Muscle layer of colon (tissue), 2 donors: ENCODE data around the gene CDH5.
"Not testable (repeated sequence)": the region's sequence is repeated elsewhere in the genome, so short reads cannot be mapped to it uniquely, and the experiment has no call there.

Experiments used
- H3K27ac ChIP-seq: one replicate; pipeline ENCODE4 v1.7.0; 2013; ENCODE audit warnings: low read depth, mild to moderate bottlenecking, low read length, moderate library complexity
- H3K27me3 ChIP-seq, 2 donors: one replicate each; pipeline ENCODE4 v1.7.0; 2013; ENCODE audit warnings: low read length in 2 of 2, mild to moderate bottlenecking in 2 of 2; ENCODE audit not compliant: insufficient read depth in 2 of 2, control insufficient read depth in 1 of 2
- H3K36me3 ChIP-seq: one replicate; pipeline ENCODE4 v1.7.0; 2013; ENCODE audit warnings: mild to moderate bottlenecking, low read length; ENCODE audit not compliant: insufficient read depth
- H3K4me1 ChIP-seq: one replicate; pipeline ENCODE4 v1.7.0; 2013; ENCODE audit warnings: mild to moderate bottlenecking, low read length; ENCODE audit not compliant: insufficient read depth
- H3K4me3 ChIP-seq, 2 donors: one replicate each; pipeline ENCODE4 v1.7.0; 2013; ENCODE audit warnings: low read length in 2 of 2, low read depth in 1 of 2, mild to moderate bottlenecking in 1 of 2, moderate library complexity in 1 of 2
- H3K9ac ChIP-seq: one replicate; pipeline ENCODE4 v1.7.0; 2013; ENCODE audit warnings: low read length
- H3K9me3 ChIP-seq: one replicate; pipeline ENCODE4 v1.7.0; 2013; ENCODE audit warnings: mild to moderate bottlenecking, low read length
- donor health status: abdominal sarcoma.
- donor health status: Adenocarcinoma of cecum.

The CDH5 gene

DNA sequence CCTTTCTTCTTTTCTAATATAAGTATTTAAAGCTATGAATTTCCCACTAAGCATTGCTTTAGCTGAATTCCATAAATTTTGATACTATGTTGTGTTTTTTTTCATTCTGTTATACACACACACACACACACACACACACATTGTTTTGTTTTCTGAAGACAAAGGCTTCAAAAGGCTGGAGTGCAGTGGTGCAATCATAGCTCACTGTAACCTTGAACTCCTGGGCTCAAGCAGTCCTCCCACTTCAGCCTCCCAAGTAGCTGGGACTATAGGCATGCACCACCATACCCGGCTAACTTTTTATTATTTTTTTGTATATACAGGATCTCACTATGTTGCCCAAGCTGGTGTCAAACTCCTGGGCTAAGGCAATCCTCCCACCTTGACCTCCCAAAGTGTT is 86.7 kb downstream of the CDH5 start:
- H3K27me3 ChIP-seq, H3K9me3 ChIP-seq, H3K36me3 ChIP-seq, H3K4me1 ChIP-seq, H3K9ac ChIP-seq, H3K4me3 ChIP-seq, H3K27ac ChIP-seq: not testable (repeated sequence)
